HEK293T (cell line): ENCODE results near the gene KLB.

Experiments used
- CTCF ChIA-PET: fragments of 350-600 bp; formaldehyde crosslinking; extraction: SDS; loops from one replicate; lab custom pipeline; 2021; ENCODE audit warnings: antibody characterized with exemption, inconsistent platforms; lab: Yijun Ruan, JAX
- POLR2A ChIA-PET: fragments of 350-600 bp; formaldehyde crosslinking; extraction: SDS; loops from one replicate; lab custom pipeline; 2020; ENCODE audit warnings: antibody characterized with exemption, inconsistent platforms; lab: Yijun Ruan, JAX
- DNase-seq: peaks from one replicate; pipeline ENCODE4 v3.0.0; 2012; ENCODE audit warnings: mixed read lengths; ENCODE audit errors: extremely low spot score
- ARNT ChIP-seq: fragments of 450-650 bp; IDR thresholded peaks from 2 replicates; pipeline ENCODE4 v1.6.1; 2017; ENCODE audit warnings: mild to moderate bottlenecking
- BHLHE40 ChIP-seq: fragments of 450-650 bp; IDR thresholded peaks from 2 replicates; pipeline ENCODE4 v1.6.1; 2016; ENCODE audit warnings: mild to moderate bottlenecking, moderate library complexity, borderline replicate concordance
- CTBP1 ChIP-seq: fragments of 450-650 bp; IDR thresholded peaks from 2 replicates; pipeline ENCODE4 v1.6.1; 2016; ENCODE audit warnings: borderline replicate concordance
- ELF4 ChIP-seq: fragments of 450-650 bp; IDR thresholded peaks from 2 replicates; pipeline ENCODE4 v1.6.1; 2017; ENCODE audit warnings: antibody characterized with exemption
- FOXA1 ChIP-seq: fragments of 450-650 bp; IDR thresholded peaks from 2 replicates; pipeline ENCODE4 v1.6.1; 2016; ENCODE audit warnings: mild to moderate bottlenecking
- FOXK2 ChIP-seq: fragments of 450-650 bp; IDR thresholded peaks from 2 replicates; pipeline ENCODE4 v1.6.1; 2016; ENCODE audit warnings: mild to moderate bottlenecking
- FOXM1 ChIP-seq: fragments of 450-650 bp; IDR thresholded peaks from 2 replicates; pipeline ENCODE4 v1.6.1; 2017; ENCODE audit warnings: mild to moderate bottlenecking, borderline replicate concordance
- HDGF ChIP-seq: fragments of 450-650 bp; IDR thresholded peaks from 2 replicates; pipeline ENCODE4 v1.6.1; 2017; ENCODE audit warnings: antibody characterized with exemption, borderline replicate concordance
- L3MBTL2 ChIP-seq: fragments of 450-650 bp; conservative IDR thresholded peaks from 2 replicates; pipeline ENCODE4 v1.6.1; 2016; ENCODE audit warnings: mild to moderate bottlenecking
- LEF1 ChIP-seq: fragments of 450-650 bp; IDR thresholded peaks from 2 replicates; pipeline ENCODE4 v1.6.1; 2017; ENCODE audit warnings: mild to moderate bottlenecking, borderline replicate concordance
- NFRKB ChIP-seq: fragments of 450-650 bp; IDR thresholded peaks from 2 replicates; pipeline ENCODE4 v1.6.1; 2016; ENCODE audit warnings: mild to moderate bottlenecking, moderate library complexity
- SP1 ChIP-seq: fragments of 450-650 bp; IDR thresholded peaks from 2 replicates; pipeline ENCODE4 v1.6.1; 2017
- SUZ12 ChIP-seq: fragments of 450-650 bp; IDR thresholded peaks from 2 replicates; pipeline ENCODE4 v1.6.1; 2016; ENCODE audit warnings: mild to moderate bottlenecking
- TARDBP ChIP-seq: fragments of 450-650 bp; IDR thresholded peaks from 2 replicates; pipeline ENCODE4 v1.6.1; 2016
- ZNF384 ChIP-seq: fragments of 450-650 bp; IDR thresholded peaks from 2 replicates; pipeline ENCODE4 v1.6.1; 2016
- TF ChIP-seq, protein P1 (sequence below): fragments of 450-650 bp; IDR thresholded peaks from 2 replicates; pipeline ENCODE4 v1.6.1; 2016

KLB gene

DNA sequence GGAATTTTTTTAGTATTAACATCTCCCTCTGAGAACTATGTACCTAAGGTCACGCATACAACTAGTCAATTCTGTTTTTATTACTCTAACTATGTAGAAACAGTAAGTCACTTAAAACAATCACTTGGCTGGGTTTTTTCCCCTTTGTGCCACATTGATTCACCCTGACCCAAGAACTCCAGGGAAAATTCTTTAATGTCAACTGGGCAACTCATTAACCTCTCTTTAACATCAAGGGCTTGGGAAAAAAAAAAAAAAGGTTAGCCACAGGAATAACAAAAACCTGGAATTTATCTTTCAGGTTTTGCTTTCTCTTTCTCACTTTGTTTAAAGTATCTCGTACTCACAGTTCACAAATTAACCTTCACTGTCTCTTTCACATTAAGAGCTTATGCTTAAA is 43.9 kb downstream of the KLB start:
- no peak for TF ChIP-seq HDGF
- no peak for TF ChIP-seq ARNT
- no peak for TF ChIP-seq L3MBTL2
- CTCF ChIA-PET, result no interaction called here
- DNase-seq, result no peak
- POLR2A ChIA-PET, result no interaction called here

DNA sequence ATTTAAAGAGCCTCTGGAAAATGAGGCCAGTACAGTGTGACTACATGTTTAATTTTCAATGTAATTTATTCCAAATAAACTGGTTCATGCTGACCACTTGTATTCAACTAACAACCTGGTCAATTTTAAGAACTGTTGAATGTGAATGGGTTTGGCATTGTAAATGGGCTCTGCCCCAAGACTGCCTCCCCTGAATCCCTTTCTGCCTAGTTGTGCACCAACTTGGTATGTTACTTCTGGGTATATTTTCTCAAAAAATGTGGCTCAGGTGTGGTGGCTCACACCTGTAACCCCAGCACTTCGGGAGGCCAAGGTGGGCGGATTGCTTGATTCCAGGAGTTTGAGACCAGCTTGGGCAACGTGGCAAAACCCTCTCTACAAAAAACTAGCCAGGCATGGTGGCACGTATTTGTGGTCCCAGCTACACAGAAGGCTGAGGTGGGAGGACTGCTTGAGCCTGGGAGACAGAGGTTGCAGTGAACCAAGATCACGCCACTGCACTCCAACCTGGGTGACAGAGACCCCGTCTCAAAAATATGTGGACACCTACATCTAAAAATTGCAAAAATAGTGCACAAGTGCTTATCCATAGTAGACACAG is 44.8 kb downstream of the KLB start:
- no peak for DNase-seq
- TF ChIP-seq BHLHE40 (no peak), LEF1 (no peak), L3MBTL2 (no peak), TARDBP (no peak), CTBP1 (no peak), FOXM1 (no peak), ELF4 (no peak), NFRKB (no peak), SP1 (no peak), ARNT (no peak), FOXA1 (no peak), FOXK2 (no peak), ZNF384 (no peak), HDGF (no peak)
- TF ChIP-seq, protein P1, sequence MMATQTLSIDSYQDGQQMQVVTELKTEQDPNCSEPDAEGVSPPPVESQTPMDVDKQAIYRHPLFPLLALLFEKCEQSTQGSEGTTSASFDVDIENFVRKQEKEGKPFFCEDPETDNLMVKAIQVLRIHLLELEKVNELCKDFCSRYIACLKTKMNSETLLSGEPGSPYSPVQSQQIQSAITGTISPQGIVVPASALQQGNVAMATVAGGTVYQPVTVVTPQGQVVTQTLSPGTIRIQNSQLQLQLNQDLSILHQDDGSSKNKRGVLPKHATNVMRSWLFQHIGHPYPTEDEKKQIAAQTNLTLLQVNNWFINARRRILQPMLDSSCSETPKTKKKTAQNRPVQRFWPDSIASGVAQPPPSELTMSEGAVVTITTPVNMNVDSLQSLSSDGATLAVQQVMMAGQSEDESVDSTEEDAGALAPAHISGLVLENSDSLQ, result no peak
- ChIA-PET CTCF (no interaction called here), POLR2A (interaction anchor here (0.9 to 1.3 kb wide), 2 partner anchors 15 to 21 kb away, joined by 3 to 4 read pairs; no protein-coding TSS in a partner anchor)

DNA sequence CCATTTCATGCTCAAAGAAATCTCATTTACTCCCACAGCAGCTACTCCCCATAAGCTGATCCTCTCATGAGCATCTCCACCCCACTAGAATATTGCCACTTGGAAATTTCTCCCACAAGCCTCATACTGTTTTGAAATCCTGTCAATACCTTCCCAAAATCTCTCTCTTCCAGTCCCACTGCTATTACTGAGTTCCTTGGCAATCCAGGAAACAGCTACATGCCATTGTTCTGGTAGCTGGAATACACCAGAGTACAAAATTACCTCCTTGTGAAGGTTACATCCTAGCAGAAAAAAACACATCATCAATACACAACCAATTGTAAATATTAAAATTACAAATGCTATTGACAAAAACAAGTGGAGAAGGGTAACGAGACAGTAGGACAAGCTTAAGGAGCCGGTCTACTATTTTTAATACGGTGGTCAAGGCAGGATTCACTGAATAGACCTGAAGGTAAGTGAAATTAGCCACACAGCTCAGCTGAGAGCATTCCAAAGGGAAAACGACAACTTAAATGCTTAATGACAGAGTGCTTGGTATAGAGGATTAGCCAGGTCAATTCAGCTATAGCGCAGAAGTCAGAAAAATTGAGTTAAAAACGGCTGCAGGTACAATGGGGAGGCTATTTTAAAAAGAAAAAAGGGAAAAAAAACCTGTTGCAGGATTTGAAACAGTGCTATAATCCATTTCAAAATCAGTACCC is 45.6 kb downstream of the KLB start:
- TF ChIP-seq ZNF384 (no peak), L3MBTL2 (no peak), FOXK2 (no peak), SP1 (no peak), ELF4 (no peak)
- ChIA-PET POLR2A (interaction anchor here (0.9 to 1.3 kb wide), 2 partner anchors 16 to 22 kb away, joined by 3 to 4 read pairs; no protein-coding TSS in a partner anchor), CTCF (no interaction called here)
- DNase-seq, result no peak

DNA sequence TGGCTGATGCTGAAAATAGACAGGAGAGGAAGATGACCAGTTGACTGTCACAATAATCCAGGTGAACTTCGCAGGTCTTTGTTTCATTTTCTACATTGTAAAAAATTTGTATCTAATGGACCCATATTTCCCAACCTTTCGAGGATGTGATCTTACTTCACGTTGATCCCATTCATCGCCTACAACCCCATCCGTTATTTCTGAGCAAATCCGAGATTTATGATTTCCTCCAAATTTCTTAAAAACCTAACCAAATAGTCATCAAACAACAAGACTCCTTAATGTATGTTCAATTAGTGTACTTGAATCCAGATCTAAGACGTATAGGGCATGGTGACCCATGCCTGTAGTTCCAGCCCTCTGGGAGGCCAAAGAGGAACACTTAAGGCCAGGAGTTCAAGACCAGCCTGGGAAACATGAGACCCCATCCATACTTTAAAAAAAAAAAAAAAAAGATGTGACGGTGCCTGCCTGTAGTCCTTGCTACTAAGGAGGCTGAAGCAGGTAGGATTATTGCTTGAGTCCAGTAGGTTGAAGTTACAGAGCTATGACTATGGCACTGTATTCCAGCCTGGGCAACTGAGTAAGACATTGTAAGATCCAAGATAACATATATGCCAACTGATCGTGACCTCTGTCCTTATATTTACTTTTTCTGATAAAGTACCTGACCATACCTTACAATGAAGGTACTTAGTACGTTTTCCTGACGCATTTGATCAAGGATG is 46.3 kb downstream of the KLB start:
- CTCF ChIA-PET, result no interaction called here
- POLR2A ChIA-PET, result interaction anchor here (0.9 to 1.3 kb wide), 2 partner anchors 17 to 23 kb away, joined by 3 to 4 read pairs; no protein-coding TSS in a partner anchor

DNA sequence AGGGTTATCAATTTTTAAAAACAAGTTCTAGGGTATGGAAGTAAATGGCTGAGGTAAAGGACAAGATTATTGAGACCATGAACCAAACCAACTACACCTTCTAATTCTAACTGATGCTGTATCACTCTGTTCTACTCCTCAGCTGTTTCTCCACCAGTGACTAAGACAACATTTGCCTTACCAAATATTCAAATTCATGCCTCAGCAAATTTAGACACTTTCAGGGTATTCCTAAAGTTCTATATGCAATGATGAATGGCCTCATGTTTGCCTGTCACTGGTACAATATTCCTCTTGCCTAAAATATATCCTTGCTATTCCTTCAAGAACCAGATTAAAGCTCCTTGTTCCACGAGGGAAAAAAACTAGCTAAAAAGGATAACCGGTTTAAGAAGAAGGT is 47.0 kb downstream of the KLB start:
- ChIA-PET CTCF (no interaction called here), POLR2A (interaction anchor here (0.6 to 0.9 kb wide), 3 partner anchors 25 to 73 kb away, joined by 3 read pairs; partner anchors contain the start of gene UGDH)
- DNase-seq, result no peak
- no peak for TF ChIP-seq FOXM1
- no peak for TF ChIP-seq NFRKB
- no peak for TF ChIP-seq ZNF384
- TF ChIP-seq SUZ12, result no peak
- TF ChIP-seq CTBP1, result no peak
- no peak for TF ChIP-seq SP1
- TF ChIP-seq L3MBTL2, result no peak
- no peak for TF ChIP-seq ELF4
- TF ChIP-seq FOXA1, result no peak
- no peak for TF ChIP-seq TARDBP
- TF ChIP-seq FOXK2, result no peak
- no peak for TF ChIP-seq BHLHE40
- TF ChIP-seq, protein P1, result no peak
- TF ChIP-seq ARNT, result no peak
- no peak for TF ChIP-seq HDGF
- no peak for TF ChIP-seq LEF1

More for the DNA sequence above, 46.3 kb downstream of the KLB start:
- TF ChIP-seq SP1 (no peak), ARNT (no peak), ELF4 (no peak), TARDBP (no peak), SUZ12 (no peak), CTBP1 (no peak)
- TF ChIP-seq, protein P1, result no peak
- DNase-seq, result no peak

DNA sequence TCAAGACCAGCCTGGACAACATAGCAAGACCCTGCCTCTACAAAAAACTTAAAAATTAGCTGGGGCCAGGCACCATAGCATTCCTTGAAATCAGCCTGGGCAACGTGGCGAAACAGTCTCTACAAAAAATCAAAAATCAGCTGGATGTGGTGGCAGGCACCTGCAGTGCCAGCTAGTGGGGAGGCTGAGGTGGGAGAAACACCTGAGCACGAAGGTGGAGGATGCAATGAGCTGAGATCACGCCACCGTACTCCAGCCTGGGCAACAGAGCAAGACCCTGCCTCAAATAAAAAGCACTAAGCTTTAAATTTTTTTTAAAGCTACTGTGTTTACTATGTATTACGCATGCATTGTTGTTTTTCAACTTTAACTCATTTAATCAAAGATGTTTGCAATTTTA is 48.8 kb downstream of the KLB start:
- TF ChIP-seq CTBP1 (no peak), ELF4 (no peak), L3MBTL2 (no peak), ZNF384 (no peak)
- ChIA-PET CTCF (no interaction called here), POLR2A (no interaction called here)
- DNase-seq, result no peak
